Tibial nerve (tissue), 4 donors: ENCODE data around the gene RNF214. TPM values are rescaled to one million over a fixed set of nuclear protein-coding genes. Genes with fewer than 3 reads are reported as not detected.

Experiments
- DNase-seq, 2 donors: peaks; one replicate each; pipeline ENCODE4 v3.0.0-alpha.2; 2019; ENCODE audit warnings: low spot score in 2 of 2
- H3K27ac ChIP-seq, 4 donors: fragments of 200-600 bp; sonication (generic) in 3 of 4; one replicate each; pipeline ENCODE4 v1.5.1; 2017 to 2019; ENCODE audit warnings: mild to moderate bottlenecking in 1 of 4
- H3K27me3 ChIP-seq, 2 donors: fragments of 200-600 bp; sonication (generic) in 1 of 2; one replicate each; pipeline versions ENCODE4 v1.5.1 to v1.6.0; 2017 to 2019
- H3K36me3 ChIP-seq, 3 donors: fragments of 200-600 bp; sonication (generic); one replicate each; pipeline ENCODE4 v1.5.1; 2018 to 2019
- H3K4me1 ChIP-seq, 4 donors: fragments of 200-600 bp; sonication (generic) in 3 of 4; one replicate each; pipeline ENCODE4 v1.5.1; 2017 to 2019
- H3K4me3 ChIP-seq, 4 donors: fragments of 200-600 bp; sonication (generic) in 3 of 4; one replicate each; pipeline ENCODE4 v1.5.1; 2017 to 2019; ENCODE audit warnings: mild to moderate bottlenecking in 1 of 4, moderate library complexity in 1 of 4
- H3K9me3 ChIP-seq, 4 donors: fragments of 200-600 bp; sonication (generic) in 3 of 4; one replicate each; pipeline ENCODE4 v1.5.1; 2017 to 2019
- CTCF ChIP-seq, 5 experiments: fragments of 200-600 bp in 3 of 5; fragments of 450-650 bp in 2 of 5; sonication (generic) in 3 of 5; IDR thresholded peaks; one replicate each; pipeline ENCODE4 v1.5.1; 2016 to 2019; ENCODE audit warnings: antibody characterized with exemption in 5 of 5, mild to moderate bottlenecking in 3 of 5, moderate library complexity in 2 of 5
- EP300 ChIP-seq, 2 donors: sonication (generic); formaldehyde crosslinking; IDR thresholded peaks; one replicate each; pipeline ENCODE4 v1.6.1; 2017; ENCODE audit warnings: antibody characterized with exemption in 2 of 2, mild to moderate bottlenecking in 1 of 2
- POLR2A ChIP-seq, 2 donors: fragments of 450-650 bp; IDR thresholded peaks; one replicate each; pipeline ENCODE4 v1.6.1; 2017; ENCODE audit warnings: antibody characterized with exemption in 2 of 2, mild to moderate bottlenecking in 2 of 2, moderate library complexity in 2 of 2
- WGBS, 2 donors: methylation state at CpG; one replicate each; pipeline ENCODE4 v1.1.5; 2018; 5-methylcytosine and 5-hydroxymethylcytosine counted together
- total RNA-seq, 4 donors: library from RNA; depleted of rRNA; stranded (reverse); fragments of >200 nt; gene quantifications; one replicate each; pipeline ENCODE4 v1.1.0, GENCODE V29; 2016

RNF214 gene
- total RNA-seq, 4 donors from 2014 or later, result 10.8 to 16.6 (median 12.8) TPM

GRCh38 chr11:117327567-117328374 is 95.3 kb downstream of the RNF214 start, which contains the start of gene CEP164:
Gene CEP164 (plus strand): TSS chr11:117327854. CDS start chr11:117338587, 10,733 bp downstream.
- 0 to 1% methylated on average over 64 of the region's 64 CpGs for WGBS, 2 donors
- no peaks in the 10 kb centered on the region for H3K9me3 ChIP-seq
- peak; percentile 19 to 78 for TF ChIP-seq EP300 (IDR thresholded peaks at IDR 0.05)
- no peak for TF ChIP-seq CTCF (IDR thresholded peaks at IDR 0.05)
- TF ChIP-seq POLR2A (IDR thresholded peaks at IDR 0.05), result peak; percentile 49 to 57
- no peaks in the 10 kb centered on the region for H3K36me3 ChIP-seq
- peaks cover 0 to 30% (median 11%) of the 10 kb centered on the region in 4 donors for H3K4me1 ChIP-seq
- peak within 1 kb of the TSS; percentile 71 to 95 (median 86) for H3K27ac ChIP-seq
- H3K27me3 ChIP-seq, result no peaks in the 10 kb centered on the region
- DNase-seq, result peak; percentile 89 to 94
- H3K4me3 ChIP-seq, result peak within 1 kb of the TSS; percentile 55 to 92 (median 72)

GRCh38 chr11:117328375-117329010 is 96.0 kb downstream of the RNF214 start:
- Histone ChIP-seq H3K36me3 (no peaks in the 10 kb centered on the region), H3K4me1 (peaks cover 0 to 30% (median 11%) of the 10 kb centered on the region in 4 donors), H3K27me3 (no peaks in the 10 kb centered on the region), H3K9me3 (no peaks in the 10 kb centered on the region), H3K27ac (peak overlapping the region; percentile 71 to 95 (median 86)), H3K4me3 (peak overlapping the region; percentile 55 to 92 (median 72))
- no peak for DNase-seq
- WGBS, 2 donors, result 5 to 6% methylated on average over 15 of the region's 15 CpGs
- no peak for TF ChIP-seq EP300 (IDR thresholded peaks at IDR 0.05)
- no peak for TF ChIP-seq CTCF (IDR thresholded peaks at IDR 0.05)
- no peak for TF ChIP-seq POLR2A (IDR thresholded peaks at IDR 0.05)

- no peak for DNase-seq
Measured at GRCh38 chr11:117332843-117333242, 100.4 kb downstream of the RNF214 start.

GRCh38 chr11:117333917-117334316 is 101.4 kb downstream of the RNF214 start:
- Histone ChIP-seq H3K4me3 (no peak overlapping the region), H3K27ac (no peak overlapping the region), H3K27me3 (no peaks in the 10 kb centered on the region), H3K4me1 (peaks cover 0 to 24% (median 6%) of the 10 kb centered on the region in 4 donors), H3K9me3 (no peaks in the 10 kb centered on the region), H3K36me3 (peaks cover 0 to 38% (median 0%) of the 10 kb centered on the region in 3 donors)
- no peak for DNase-seq
- WGBS, 2 donors, result 76 to 78% methylated on average over 9 of the region's 9 CpGs
- TF ChIP-seq CTCF (IDR thresholded peaks at IDR 0.05) (no peak), EP300 (IDR thresholded peaks at IDR 0.05) (no peak), POLR2A (IDR thresholded peaks at IDR 0.05) (no peak)

More at GRCh38 chr11:117332843-117333242, 100.4 kb downstream of the RNF214 start:
- no peaks in the 10 kb centered on the region for H3K27me3 ChIP-seq
- WGBS, 2 donors, result 50 to 68% methylated on average over 2 of the region's 2 CpGs
- TF ChIP-seq EP300 (IDR thresholded peaks at IDR 0.05), result no peak
- TF ChIP-seq CTCF (IDR thresholded peaks at IDR 0.05), result no peak
- no peak for TF ChIP-seq POLR2A (IDR thresholded peaks at IDR 0.05)
- H3K4me1 ChIP-seq, result peaks cover 0 to 30% (median 11%) of the 10 kb centered on the region in 4 donors
- no peak overlapping the region for H3K4me3 ChIP-seq
- H3K36me3 ChIP-seq, result peaks cover 0 to 27% (median 0%) of the 10 kb centered on the region in 3 donors
- no peak overlapping the region for H3K27ac ChIP-seq
- no peaks in the 10 kb centered on the region for H3K9me3 ChIP-seq
